ENCODE results near the gene BICD1.

BICD1 gene

GRCh38 chr12:32104572-32105355, 1.9 kb upstream of the BICD1 start:
- DNase-seq = no peak

- no peak for DNase-seq
Measured at GRCh38 chr12:32105986-32106516, 596 bp upstream of the BICD1 start.

DNA sequence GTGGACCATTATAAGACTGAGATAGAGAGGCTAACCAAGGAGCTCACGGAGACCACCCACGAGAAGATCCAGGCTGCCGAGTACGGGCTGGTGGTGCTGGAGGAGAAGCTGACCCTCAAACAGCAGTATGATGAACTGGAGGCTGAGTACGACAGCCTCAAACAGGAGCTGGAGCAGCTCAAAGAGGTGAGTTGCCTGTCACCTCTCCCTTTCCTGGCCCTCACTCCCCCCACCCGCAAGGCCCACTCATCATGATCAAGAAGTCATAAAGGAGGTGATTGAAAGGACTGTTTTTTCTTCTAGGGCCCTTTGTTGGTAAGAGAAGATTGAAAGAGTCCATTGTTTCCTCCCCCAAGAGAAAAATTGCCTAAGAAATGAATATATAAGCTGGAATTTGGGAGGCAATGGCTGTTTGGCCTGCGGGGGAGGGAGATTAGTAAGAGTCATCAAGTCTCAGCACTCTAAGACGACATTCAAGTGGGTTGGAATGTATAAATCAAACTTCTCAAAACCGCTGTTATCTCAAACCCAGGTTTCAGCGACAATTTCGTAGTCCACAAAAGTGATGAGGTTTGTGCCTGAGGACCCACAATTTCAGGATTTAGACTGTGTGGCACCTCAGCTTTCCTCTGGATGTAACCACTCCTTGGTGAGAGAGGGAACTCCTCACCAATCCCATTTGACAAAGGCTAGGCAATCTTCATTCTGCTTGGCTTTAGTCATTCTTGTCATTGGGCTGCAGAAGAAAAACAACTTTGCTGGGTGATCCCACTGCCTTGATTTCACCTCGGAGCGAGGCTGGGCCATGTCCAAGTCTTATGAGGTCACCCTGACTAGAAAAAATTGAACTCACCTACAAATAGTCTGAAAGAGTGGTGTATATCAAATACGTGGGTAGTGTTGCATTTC, 966 bp downstream of the BICD1 start:
- peak; percentile 18 for DNase-seq

GRCh38 chr12:32108787-32109186, 2.1 kb downstream of the BICD1 start:
- no peak for DNase-seq

- no peak for DNase-seq
Measured at GRCh38 chr12:32110417-32110816, 3.8 kb downstream of the BICD1 start.

GRCh38 chr12:32110942-32111341, 4.3 kb downstream of the BICD1 start:
- DNase-seq = no peak

DNA sequence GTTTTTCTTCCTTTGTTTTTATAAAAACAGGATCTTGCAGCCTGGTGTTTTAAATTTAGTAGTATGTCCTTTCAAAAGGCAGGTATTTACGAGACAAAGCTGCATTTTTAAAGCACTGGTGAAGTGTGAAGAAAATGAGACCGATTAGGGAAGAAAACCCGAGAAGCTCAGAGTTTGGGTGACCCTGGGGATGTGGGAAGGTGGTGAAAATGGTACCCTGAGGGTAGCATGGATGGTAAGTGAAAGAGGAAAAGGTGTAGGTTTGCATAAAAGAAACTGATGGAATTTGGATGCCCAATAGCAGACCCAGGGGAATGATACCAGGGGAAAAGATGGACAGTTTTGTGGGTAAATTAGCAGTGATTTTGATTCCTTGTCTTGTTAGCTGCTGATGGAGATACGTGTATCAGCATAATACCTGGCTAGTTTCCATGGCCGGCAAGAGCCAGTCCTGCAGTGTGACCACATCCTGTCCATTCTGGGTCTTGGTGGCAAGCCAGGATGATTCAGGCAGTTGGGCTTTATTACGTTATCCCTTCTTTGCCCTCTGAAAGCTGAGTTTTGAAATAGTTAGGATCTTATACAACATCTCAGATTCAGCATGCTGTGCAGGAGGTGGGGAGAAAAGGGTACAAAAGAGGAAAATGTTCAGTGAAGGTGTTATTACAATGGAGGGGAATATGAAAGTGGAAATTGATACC, 8.9 kb downstream of the BICD1 start:
- DNase-seq = no peak

DNA sequence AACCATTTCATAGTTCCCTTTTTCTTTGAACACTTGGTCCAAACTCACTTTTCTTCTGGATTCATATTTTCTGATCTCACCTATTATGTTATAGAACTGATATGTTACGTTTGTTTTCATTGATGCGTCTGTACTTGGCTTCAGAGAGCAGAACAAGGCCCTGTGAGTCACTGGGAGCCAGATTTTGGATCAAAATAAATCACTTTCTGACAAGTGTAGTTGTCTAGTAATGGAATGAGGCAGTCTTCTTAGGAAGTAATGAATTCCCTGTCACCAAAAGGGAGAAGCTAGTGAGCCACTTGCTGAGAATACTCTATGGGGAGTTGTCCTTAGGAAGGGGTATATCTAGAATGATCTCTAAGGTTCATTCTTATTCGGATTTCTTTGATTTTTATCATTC, 10.2 kb downstream of the BICD1 start:
- no peak for DNase-seq

- DNase-seq = no peak
Measured at GRCh38 chr12:32117316-32117715, 10.7 kb downstream of the BICD1 start.

- DNase-seq = no peak
Measured at GRCh38 chr12:32118806-32119205, 12.2 kb downstream of the BICD1 start.

- no peak for DNase-seq
Measured at GRCh38 chr12:32120419-32120818, 13.8 kb downstream of the BICD1 start.

DNA sequence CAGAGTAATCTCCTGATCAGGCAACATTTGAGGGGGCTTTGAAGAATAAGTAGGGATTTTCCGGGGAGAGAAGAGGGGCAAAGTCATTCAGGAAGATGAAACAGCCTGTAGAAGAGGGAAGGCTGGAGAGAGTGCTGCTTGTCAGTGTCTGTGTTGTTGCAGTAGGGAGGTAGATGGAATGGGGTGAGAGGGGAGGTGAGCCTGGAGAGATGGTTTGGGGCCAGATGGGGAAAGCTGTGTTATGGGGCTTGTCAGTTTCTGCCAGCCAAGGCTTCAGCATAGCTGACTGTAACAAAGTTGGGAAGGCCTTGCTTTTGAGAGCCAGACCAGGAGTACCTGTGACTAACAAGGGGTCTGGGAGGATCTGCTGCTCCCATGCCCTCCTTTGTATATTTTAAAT, 18.0 kb downstream of the BICD1 start:
- no peak for DNase-seq

DNA sequence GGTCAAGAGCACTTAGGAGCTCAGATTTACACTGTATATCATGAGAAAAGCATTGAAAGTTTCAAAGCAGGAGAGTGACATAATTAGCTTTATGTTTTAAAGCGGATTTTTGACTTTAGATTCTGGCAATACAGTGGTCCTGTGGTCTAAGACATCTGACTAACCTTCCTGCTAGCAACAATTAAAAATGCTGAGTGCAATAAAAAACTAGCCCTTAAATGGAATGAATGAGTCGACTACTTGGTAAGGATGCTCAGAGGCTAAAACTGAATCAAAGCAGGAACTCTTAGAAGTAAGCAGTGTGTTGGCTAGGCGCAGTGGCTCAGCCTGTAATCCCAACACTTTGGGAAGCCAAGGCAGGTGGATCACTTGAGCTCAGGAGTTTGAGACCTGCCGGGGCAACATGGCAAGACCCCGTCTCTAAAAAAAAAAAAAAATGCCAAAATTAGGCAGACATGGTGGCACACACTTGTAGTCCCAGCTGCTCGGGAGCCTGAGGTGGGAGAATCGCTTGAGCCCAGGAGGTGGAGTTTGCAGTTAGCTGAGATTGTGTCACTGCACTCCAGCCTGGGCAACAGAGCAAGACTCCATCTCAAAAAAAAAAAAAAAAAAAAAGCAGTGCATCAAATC, 18.9 kb downstream of the BICD1 start:
- DNase-seq = no peak

- no peak for DNase-seq
Measured at GRCh38 chr12:32126720-32127119, 20.1 kb downstream of the BICD1 start.

- DNase-seq = no peak
Measured at GRCh38 chr12:32131666-32132065, 25.0 kb downstream of the BICD1 start.

- DNase-seq = no peak
Measured at GRCh38 chr12:32134101-32134888, 27.6 kb downstream of the BICD1 start.

DNA sequence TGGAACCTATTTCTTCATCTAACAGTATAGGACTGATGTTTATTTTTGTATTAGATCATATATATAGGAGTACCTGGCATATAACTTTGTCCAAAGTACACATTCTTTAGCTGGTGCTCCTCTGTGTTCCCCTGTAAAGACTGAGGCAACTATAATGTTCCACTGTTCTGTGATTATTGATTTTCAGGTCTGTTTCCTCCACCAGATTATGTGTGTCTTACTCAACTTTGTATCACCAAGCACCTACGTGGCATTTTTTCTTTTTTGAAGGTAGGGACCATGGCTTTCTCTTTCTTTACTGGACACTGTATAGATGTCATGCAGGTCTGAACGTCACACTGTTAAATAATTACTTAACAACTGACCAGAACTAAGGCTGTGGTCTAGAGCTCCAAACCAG, 29.3 kb downstream of the BICD1 start:
- DNase-seq = no peak

DNA sequence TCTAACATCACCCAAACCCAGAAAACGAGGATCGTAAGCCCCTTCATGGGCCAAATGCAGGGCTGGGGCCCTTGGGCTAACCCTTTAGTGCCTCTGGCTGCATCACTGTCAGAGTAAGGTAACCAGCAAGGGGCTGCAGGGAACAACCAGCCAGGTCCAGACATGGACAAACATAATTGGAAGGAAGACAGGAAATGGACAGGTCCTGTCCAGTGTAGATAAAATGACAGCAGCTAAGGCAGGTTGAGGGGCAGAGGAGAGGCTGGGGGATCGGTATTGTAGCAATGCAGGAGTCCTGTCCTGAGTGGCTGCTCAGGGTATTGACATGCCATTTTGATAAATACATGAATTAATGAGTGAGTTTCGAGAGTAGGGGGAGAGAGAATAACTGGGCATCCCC, 29.8 kb downstream of the BICD1 start:
- no peak for DNase-seq

DNA sequence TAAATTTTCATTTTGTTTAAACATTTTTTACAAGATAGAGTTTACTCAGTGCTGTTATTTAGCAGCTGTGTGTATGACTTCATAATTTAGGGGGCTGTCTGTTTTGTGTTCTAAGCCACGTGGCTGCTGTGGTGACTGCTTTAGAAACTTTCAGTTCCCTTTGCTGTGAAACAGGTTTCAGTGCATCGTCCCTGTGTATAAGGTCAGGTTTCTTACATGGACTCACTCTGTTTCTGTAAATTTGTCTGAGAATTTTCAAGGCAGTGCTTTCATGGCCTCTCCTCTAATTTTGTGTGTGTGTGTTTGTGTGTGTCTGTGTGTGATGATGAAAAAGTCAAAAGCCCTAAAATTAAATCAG, 32.4 kb downstream of the BICD1 start:
- no peak for DNase-seq

DNA sequence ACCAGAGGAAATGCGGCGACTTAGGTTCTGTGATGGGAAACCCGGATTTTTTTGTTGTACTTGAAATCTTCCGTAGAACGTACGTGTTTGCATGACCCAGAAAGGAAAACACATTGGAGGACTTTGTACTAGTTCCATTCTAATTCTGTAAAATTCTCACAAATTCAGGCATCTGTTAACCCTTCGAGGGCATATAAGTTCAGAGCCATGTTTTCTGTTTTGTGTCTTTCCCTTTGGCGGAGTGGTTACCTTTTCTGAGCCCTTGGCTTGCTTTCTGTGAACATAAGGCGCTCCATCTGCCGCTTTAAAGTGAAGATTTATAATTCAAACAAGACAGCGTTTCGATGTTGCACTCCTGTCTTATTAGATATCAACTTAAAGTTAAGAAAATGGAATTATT, 34.2 kb downstream of the BICD1 start:
- DNase-seq = peak; percentile 90

DNA sequence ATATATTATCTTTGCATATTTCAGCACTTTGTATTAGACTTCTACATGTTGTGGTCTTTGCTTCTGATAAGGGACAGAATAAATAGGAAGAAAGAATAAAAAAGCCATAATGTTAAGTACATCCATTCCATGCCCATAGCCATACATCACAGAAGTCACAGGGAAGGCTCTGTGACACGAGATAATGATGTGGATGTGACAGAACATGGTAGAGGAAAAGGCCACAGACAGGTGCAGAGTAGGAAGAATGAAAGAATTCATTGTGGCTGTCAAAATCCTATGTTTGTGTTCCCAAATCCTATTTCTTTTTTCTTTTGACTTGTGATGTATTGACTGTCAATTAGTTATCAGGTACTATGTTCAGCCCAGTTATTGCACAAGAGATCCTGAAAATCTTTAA, 38.4 kb downstream of the BICD1 start:
- no peak for DNase-seq
